Esophagus squamous epithelium (tissue), 4 donors: ENCODE results near the gene TMTC2.

Experiments
- CTCF ChIP-seq, 6 experiments: fragments of 450-650 bp in 4 of 6; fragments of 200-600 bp in 2 of 6; sonication (generic) in 2 of 6; IDR thresholded peaks; one replicate each; pipeline ENCODE4 v1.5.1; 2016 to 2019; ENCODE audit warnings: antibody characterized with exemption in 6 of 6, mild to moderate bottlenecking in 4 of 6, moderate library complexity in 4 of 6
- POLR2A ChIP-seq, 4 donors: fragments of 450-650 bp; IDR thresholded peaks; one replicate each; pipeline ENCODE4 v1.6.1; 2017; ENCODE audit warnings: antibody characterized with exemption in 4 of 4, mild to moderate bottlenecking in 4 of 4, moderate library complexity in 3 of 4

- TF ChIP-seq POLR2A (IDR thresholded peaks at IDR 0.05): no peak
- no peak for TF ChIP-seq CTCF (IDR thresholded peaks at IDR 0.05)
Measured at GRCh38 chr12:83092129-83092528, 405.4 kb downstream of the TMTC2 start.
